Ecto neural progenitor cell (in vitro differentiated cells): ENCODE measurements around the gene RAI1.
A peak's percentile ranks its signal among the peaks of the same experiment; 100 is the strongest.

Experiments
- DNase-seq: peaks from one replicate; pipeline ENCODE4 v3.0.0-alpha.2; 2018; ENCODE audit warnings: low spot score

Gene RAI1

GRCh38 chr17:17730250-17730935 lies 49.1 kb downstream of the RAI1 start:
- no peak for DNase-seq

DNA sequence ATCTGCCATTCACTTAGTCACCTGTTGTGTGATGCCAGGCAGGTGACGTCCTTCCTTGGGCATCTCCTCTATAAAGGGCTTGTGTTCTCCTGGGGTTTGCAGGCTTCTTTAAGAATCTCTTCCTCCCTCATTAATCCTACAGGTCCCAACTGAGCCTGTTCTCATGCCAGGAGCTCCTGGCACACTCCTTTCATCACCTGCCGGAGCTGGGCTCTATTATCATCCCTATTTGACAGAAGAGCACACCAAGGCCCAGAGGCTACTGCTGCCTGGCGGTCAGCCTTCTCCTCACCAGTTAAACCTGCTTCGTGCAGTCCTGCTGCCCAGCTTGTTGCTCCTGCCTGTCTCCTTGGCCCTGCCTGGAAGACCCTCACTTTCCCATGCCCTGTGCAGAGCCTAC lies 51.2 kb downstream of the RAI1 start:
- DNase-seq = no peak

DNA sequence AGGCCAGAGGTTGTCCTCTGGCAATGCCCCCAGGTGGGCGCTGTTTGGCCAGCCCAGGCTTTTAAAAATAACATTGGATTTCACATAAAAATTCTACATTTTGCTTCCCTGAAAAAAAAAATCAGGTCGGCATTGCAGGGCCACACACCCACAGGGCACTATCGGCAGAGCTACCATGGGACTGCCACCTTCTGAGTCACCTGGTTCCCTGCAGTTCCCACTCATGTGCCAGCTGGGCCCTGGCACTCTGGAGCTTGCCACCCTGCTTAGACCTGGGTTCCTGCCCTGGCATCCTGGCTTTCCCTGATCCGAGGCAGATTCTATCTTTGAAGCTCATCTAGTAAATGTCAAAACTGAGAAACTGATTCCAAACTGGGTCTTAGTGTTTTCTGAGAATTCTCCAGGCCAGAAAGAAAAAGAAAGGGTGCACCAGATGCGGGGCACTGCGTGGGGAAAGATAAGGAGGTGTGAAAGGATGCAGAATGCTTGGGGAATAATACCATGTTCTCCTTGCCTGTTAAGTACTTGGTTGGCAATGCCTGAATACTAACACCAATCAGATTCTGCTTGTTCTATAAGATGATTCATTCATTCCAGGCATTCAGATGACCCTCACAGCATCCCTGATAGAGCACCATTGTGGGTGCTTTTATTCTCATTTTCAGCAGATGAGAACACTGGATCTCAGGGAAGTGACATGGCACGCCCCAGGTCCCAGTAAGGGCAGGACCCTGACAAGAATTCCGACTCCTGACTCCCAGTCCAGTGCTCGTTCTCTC lies 51.8 kb downstream of the RAI1 start:
- DNase-seq = no peak

DNA sequence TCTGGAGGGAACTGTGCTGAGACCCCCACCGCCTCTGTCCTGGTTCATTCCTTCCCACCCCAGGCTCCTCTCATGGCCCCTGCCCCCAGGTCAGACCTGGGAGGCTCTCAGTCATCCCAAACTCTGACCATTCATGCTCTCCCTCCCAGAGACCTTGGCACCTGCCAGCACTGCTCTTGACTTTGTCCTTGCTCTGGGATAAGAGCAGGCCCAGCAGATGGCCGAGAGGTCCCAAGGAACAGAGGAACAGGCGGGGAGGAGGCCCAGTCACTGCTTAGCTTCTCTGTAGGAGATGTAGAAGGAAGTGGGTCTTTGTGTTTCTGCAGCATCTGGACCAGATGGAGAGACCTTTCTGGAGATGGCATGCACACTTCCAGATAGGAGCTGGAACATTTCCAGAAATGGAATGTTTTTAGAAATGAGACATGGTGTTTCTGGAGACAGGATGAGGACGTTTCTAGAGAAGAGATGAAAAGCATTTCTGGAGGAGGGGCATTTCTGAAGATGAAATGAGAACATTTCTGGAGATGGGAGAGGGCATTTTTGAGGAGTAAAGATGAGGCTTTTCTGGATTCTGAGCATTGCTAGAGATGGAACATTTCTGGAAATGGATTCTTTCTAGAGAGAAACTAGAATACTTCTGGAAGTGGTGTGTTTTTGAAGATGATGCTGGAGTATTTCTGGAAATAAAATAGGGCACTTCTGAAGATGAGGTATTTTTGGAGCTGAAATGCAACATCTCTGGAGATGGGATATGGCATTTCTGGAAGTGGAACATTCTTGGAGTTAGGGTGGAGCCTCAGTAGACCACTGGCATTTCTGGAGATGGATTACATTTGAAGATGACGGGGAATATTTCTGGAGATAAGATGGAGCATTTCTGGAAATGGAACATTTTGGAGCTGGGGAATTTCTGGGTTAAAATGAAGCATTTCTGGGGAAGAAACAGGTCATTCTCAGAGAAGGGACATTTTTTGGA lies 55.2 kb downstream of the RAI1 start:
- DNase-seq = no peak

- peak; percentile 79 for DNase-seq
Observed at GRCh38 chr17:17737961-17738894, 57.0 kb downstream of the RAI1 start.

- DNase-seq = no peak
Observed at GRCh38 chr17:17738901-17739300, 57.6 kb downstream of the RAI1 start.

GRCh38 chr17:17739388-17740066 lies 58.3 kb downstream of the RAI1 start:
- no peak for DNase-seq

- peak; percentile 72 for DNase-seq
Observed at GRCh38 chr17:17740615-17741348, 59.5 kb downstream of the RAI1 start.

DNA sequence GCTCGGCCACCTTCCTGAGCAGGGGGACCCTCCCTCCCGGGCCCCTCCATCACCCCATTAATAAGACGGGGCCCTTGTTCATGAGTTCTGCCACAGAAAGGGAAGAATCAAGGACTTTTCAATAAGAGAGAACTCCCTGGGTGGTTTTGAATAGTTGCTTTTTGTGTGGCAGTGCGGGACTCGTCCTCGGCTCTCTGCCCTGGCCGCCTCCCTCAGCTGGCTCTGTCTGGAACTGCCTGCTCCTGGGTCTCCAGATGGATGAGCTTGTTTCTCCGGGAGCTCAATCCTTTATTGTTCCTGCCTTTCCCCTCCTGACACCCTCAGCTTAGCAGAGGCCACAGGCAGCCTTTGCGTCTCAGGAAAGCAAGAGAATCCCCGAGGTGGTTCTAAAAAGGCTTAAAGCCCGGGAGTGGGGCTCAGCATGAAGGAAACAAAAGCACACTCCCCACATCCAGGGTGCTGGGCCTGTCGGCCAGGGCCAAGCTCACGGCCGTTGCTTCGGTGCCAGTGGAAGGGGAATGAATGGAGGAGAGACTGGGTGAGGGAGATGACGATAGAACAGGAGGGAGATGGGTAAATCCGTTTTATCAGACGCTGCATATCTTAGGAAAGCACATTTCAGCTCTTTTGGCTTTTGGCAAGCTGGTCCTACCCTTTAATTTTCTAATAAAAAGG lies 60.2 kb downstream of the RAI1 start:
- peak; percentile 89 for DNase-seq

DNA sequence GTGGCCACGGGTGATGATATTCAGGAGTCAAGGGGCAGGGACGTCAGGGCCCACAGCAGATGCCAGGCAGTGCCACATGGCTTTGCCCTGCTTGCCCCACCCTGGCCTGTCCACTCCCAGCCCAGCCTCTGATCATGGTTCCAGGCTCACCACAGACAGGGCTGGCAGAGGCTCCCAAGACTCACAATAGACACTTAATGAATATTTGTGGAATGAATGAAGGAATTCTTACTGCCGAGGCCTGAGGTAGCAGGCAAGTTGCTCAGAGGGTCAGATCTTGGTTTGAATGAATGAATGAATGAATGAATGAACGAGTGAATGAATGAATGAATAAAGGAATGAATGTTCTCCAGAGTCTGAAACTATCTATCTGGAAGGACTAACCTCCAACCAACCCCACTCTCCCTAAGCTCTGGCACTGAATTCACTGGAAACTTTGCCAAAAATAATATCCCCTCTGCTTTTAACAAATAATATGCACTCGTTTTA lies 60.9 kb downstream of the RAI1 start:
- no peak for DNase-seq

- no peak for DNase-seq
Observed at GRCh38 chr17:17742688-17743390, 61.6 kb downstream of the RAI1 start.

- DNase-seq = no peak
Observed at GRCh38 chr17:17743391-17744112, 62.3 kb downstream of the RAI1 start.

DNA sequence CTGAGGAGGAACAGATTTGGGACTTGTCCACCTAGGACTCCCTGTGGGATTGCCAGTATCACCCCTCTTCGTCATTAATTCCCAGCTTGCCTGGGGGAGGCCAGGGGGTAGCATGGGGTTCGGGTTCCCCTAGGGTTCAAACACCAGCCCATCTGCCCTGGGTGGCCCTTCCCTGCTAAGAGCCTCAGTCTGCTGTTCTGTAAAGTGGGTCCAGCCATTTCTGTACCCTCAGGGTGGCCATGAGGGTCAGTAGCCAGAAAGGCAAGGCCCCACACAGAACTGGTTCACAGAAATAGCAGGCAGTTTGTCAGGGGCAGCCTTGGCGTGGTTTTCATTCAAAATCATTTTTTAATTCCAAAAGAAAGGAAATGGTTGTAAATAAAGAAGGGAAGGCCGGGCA lies 62.9 kb downstream of the RAI1 start:
- DNase-seq = no peak

GRCh38 chr17:17745476-17746455 lies 64.5 kb downstream of the RAI1 start:
- DNase-seq = no peak

- DNase-seq = no peak
Observed at GRCh38 chr17:17748179-17748578, 66.9 kb downstream of the RAI1 start.

- no peak for DNase-seq
Observed at GRCh38 chr17:17748604-17749003, 67.3 kb downstream of the RAI1 start.
